Measurements from ENCODE around the gene ITGB1BP1. TPM values are rescaled to one million over a fixed set of nuclear protein-coding genes. Genes with fewer than 3 reads are reported as not detected.

The ITGB1BP1 gene
- total RNA-seq, 6 experiments from 2014 or later = 205 to 238 (median 225) TPM

GRCh38 chr2:9465170-9465569, 41.8 kb upstream of the ITGB1BP1 start:
- TF ChIP-seq CTCF (IDR thresholded peaks at IDR 0.05) = no peak
- Mint-ChIP-seq H3K4me3 (no peak overlapping the region), H3K27me3 (ENCODE audit: insufficient read depth) (peaks cover 5% of the 10 kb centered on the region; the same call in 1 of the 2 replicates), H3K27ac (no peak overlapping the region), H3K9me3 (no peaks in the 10 kb centered on the region), H3K4me1 (ENCODE audit: low read depth) (no peaks in the 10 kb centered on the region; the same call in none of the 2 replicates), H3K36me3 (ENCODE audit: low read depth) (peaks cover 11% of the 10 kb centered on the region)
- DNase-seq = no peak

- H3K27ac Mint-ChIP-seq = no peak overlapping the region
- no peaks in the 10 kb centered on the region; the same call in none of the 2 replicates for H3K4me1 Mint-ChIP-seq (ENCODE audit: low read depth)
- TF ChIP-seq CTCF (IDR thresholded peaks at IDR 0.05) = no peak
- H3K4me3 Mint-ChIP-seq = no peak overlapping the region
- H3K36me3 Mint-ChIP-seq (ENCODE audit: low read depth) = peaks cover 15% of the 10 kb centered on the region
- peaks cover 5% of the 10 kb centered on the region; the same call in 1 of the 2 replicates for H3K27me3 Mint-ChIP-seq (ENCODE audit: insufficient read depth)
- no peaks in the 10 kb centered on the region for H3K9me3 Mint-ChIP-seq
- DNase-seq = no peak
These were observed 40.3 kb upstream of the ITGB1BP1 start for GRCh38 chr2:9463698-9464034.

- Mint-ChIP-seq H3K9me3 (no peaks in the 10 kb centered on the region), H3K4me3 (no peak overlapping the region), H3K36me3 (ENCODE audit: low read depth) (peaks cover 15% of the 10 kb centered on the region), H3K27me3 (ENCODE audit: insufficient read depth) (peaks cover 5% of the 10 kb centered on the region; the same call in 1 of the 2 replicates), H3K27ac (no peak overlapping the region), H3K4me1 (ENCODE audit: low read depth) (no peaks in the 10 kb centered on the region; the same call in none of the 2 replicates)
- TF ChIP-seq CTCF (IDR thresholded peaks at IDR 0.05) = no peak
- no peak for DNase-seq
These were observed 39.8 kb upstream of the ITGB1BP1 start for GRCh38 chr2:9462886-9463697.

- Mint-ChIP-seq H3K4me1 (ENCODE audit: low read depth) (no peaks in the 10 kb centered on the region; the same call in none of the 2 replicates), H3K36me3 (ENCODE audit: low read depth) (peaks cover 15% of the 10 kb centered on the region), H3K9me3 (no peaks in the 10 kb centered on the region), H3K4me3 (no peak overlapping the region), H3K27me3 (ENCODE audit: insufficient read depth) (peaks cover 5% of the 10 kb centered on the region), H3K27ac (no peak overlapping the region)
- no peak for TF ChIP-seq CTCF (IDR thresholded peaks at IDR 0.05)
- no peak for DNase-seq
These were observed 39.0 kb upstream of the ITGB1BP1 start for GRCh38 chr2:9462313-9462712.

- Mint-ChIP-seq H3K4me3 (no peak overlapping the region), H3K36me3 (ENCODE audit: low read depth) (peaks cover 26% of the 10 kb centered on the region), H3K4me1 (ENCODE audit: low read depth) (no peaks in the 10 kb centered on the region; the same call in none of the 2 replicates), H3K27ac (no peak overlapping the region), H3K27me3 (ENCODE audit: insufficient read depth) (peaks cover 3% of the 10 kb centered on the region), H3K9me3 (no peaks in the 10 kb centered on the region)
- no peak for DNase-seq
- no peak for TF ChIP-seq CTCF (IDR thresholded peaks at IDR 0.05)
These were observed 37.8 kb upstream of the ITGB1BP1 start for GRCh38 chr2:9461079-9461478.

All from HFFc6 (cell line).